Neural cell (in vitro differentiated cells): ENCODE results near the gene CTNNA2.

Experiments used
- EZH2 ChIP-seq: fragments of 200-600, 300-800 bp; shearing (Covaris generic), sonication (generic); IDR thresholded peaks from 2 replicates; pipeline ENCODE4 v1.6.1; 2014; ENCODE audit warnings: antibody characterized with exemption, low read length, borderline replicate concordance, mild to moderate bottlenecking; ENCODE audit not compliant: insufficient read depth, poor library complexity, severe bottlenecking
- POLR2AphosphoS5 ChIP-seq: IDR thresholded peaks from 2 replicates; pipeline ENCODE4 v1.6.1; 2012
- TF ChIP-seq, protein P1 (sequence below): fragments of 450-650 bp; IDR thresholded peaks from 2 replicates; pipeline ENCODE4 v1.5.1; 2014; ENCODE audit warnings: antibody characterized with exemption, mild to moderate bottlenecking, moderate library complexity; ENCODE audit not compliant: poor library complexity, severe bottlenecking

GRCh38 chr2:80395251-80395650 lies 882.4 kb downstream of the CTNNA2 start:
- no peak for TF ChIP-seq EZH2
- TF ChIP-seq, protein P1, sequence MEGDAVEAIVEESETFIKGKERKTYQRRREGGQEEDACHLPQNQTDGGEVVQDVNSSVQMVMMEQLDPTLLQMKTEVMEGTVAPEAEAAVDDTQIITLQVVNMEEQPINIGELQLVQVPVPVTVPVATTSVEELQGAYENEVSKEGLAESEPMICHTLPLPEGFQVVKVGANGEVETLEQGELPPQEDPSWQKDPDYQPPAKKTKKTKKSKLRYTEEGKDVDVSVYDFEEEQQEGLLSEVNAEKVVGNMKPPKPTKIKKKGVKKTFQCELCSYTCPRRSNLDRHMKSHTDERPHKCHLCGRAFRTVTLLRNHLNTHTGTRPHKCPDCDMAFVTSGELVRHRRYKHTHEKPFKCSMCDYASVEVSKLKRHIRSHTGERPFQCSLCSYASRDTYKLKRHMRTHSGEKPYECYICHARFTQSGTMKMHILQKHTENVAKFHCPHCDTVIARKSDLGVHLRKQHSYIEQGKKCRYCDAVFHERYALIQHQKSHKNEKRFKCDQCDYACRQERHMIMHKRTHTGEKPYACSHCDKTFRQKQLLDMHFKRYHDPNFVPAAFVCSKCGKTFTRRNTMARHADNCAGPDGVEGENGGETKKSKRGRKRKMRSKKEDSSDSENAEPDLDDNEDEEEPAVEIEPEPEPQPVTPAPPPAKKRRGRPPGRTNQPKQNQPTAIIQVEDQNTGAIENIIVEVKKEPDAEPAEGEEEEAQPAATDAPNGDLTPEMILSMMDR = no peak
- TF ChIP-seq POLR2AphosphoS5 = no peak
